Measurements from ENCODE around the gene SLC7A6. TPM values are rescaled to one million over a fixed set of nuclear protein-coding genes. Genes with fewer than 3 reads are reported as not detected.
A peak's percentile ranks its signal among the peaks of the same experiment; 100 is the strongest.

SLC7A6 gene
- total RNA-seq, 1 experiment from 2014 or later = 267 TPM

GRCh38 chr16:68296693-68297092, 32.4 kb downstream of the SLC7A6 start:
- no peak overlapping the region for H3K4me3 ChIP-seq (ENCODE audit: low read depth, low read length)
- Mint-ChIP-seq H3K4me3 (ENCODE audit: unreplicated experiment) (no peak overlapping the region), H3K4me1 (ENCODE audit: low read depth, unreplicated experiment) (peaks cover 63% of the 10 kb centered on the region), H3K27me3 (ENCODE audit: insufficient read depth, unreplicated experiment) (no peaks in the 10 kb centered on the region), H3K9me3 (ENCODE audit: unreplicated experiment) (no peaks in the 10 kb centered on the region), H3K27ac (ENCODE audit: unreplicated experiment) (peak overlapping the region; percentile 89), H3K36me3 (ENCODE audit: insufficient read depth, unreplicated experiment) (peaks cover 96% of the 10 kb centered on the region)
- intact Hi-C loops (cut with micrococcal nuclease; ENCODE audit: unreplicated experiment) = loop anchor here (5.0 kb wide), 1 partner anchor 34 kb away; the partner anchor contains the start of gene SLC7A6
- no peaks in the 10 kb centered on the region for H3K9me3 ChIP-seq
- TF ChIP-seq, protein P1, sequence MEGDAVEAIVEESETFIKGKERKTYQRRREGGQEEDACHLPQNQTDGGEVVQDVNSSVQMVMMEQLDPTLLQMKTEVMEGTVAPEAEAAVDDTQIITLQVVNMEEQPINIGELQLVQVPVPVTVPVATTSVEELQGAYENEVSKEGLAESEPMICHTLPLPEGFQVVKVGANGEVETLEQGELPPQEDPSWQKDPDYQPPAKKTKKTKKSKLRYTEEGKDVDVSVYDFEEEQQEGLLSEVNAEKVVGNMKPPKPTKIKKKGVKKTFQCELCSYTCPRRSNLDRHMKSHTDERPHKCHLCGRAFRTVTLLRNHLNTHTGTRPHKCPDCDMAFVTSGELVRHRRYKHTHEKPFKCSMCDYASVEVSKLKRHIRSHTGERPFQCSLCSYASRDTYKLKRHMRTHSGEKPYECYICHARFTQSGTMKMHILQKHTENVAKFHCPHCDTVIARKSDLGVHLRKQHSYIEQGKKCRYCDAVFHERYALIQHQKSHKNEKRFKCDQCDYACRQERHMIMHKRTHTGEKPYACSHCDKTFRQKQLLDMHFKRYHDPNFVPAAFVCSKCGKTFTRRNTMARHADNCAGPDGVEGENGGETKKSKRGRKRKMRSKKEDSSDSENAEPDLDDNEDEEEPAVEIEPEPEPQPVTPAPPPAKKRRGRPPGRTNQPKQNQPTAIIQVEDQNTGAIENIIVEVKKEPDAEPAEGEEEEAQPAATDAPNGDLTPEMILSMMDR (IDR thresholded peaks at IDR 0.05; ENCODE audit: insufficient read depth in 1 of 2, low read depth in 1 of 2, low read length in 1 of 2, severe bottlenecking in 1 of 2, unreplicated experiment in 1 of 2) = no peak
- no TSS peak for BruUV-seq (replicated peaks)
- H3K27me3 ChIP-seq (replicated peaks; ENCODE audit: control insufficient read depth, insufficient read depth, low read length) = no peaks in the 10 kb centered on the region
- H3K36me3 ChIP-seq (ENCODE audit: control insufficient read depth, insufficient read depth, low read length) = peaks cover 10% of the 10 kb centered on the region
- DNase-seq = no peak
- peaks cover 29% of the 10 kb centered on the region for H3K4me1 ChIP-seq
- POLR2A ChIA-PET = interaction anchor here (0.6 kb wide), 1 partner anchor 31 kb away, joined by 7 read pairs; no protein-coding TSS in a partner anchor
- CTCF ChIA-PET = interaction anchor here (1.4 kb wide), 1 partner anchor 35 kb away, joined by 3 read pairs; no protein-coding TSS in a partner anchor

GRCh38 chr16:68297908-68298307, 33.6 kb downstream of the SLC7A6 start:
- Mint-ChIP-seq H3K27ac (ENCODE audit: unreplicated experiment) (peak overlapping the region; percentile 89), H3K9me3 (ENCODE audit: unreplicated experiment) (no peaks in the 10 kb centered on the region), H3K36me3 (ENCODE audit: insufficient read depth, unreplicated experiment) (peaks cover 99% of the 10 kb centered on the region), H3K27me3 (ENCODE audit: insufficient read depth, unreplicated experiment) (no peaks in the 10 kb centered on the region), H3K4me1 (ENCODE audit: low read depth, unreplicated experiment) (peaks cover 63% of the 10 kb centered on the region), H3K4me3 (ENCODE audit: unreplicated experiment) (no peak overlapping the region)
- ChIA-PET CTCF (interaction anchor here (1.7 kb wide), 1 partner anchor 36 kb away, joined by 5 read pairs; no protein-coding TSS in a partner anchor), POLR2A (interaction anchor here (4.0 kb wide), 1 partner anchor 13 kb away, joined by 20 read pairs; the partner anchor contains the start of genes PRMT7 and SLC7A6OS)
- no peaks in the 10 kb centered on the region for H3K27me3 ChIP-seq (replicated peaks; ENCODE audit: control insufficient read depth, insufficient read depth, low read length)
- peaks cover 29% of the 10 kb centered on the region for H3K4me1 ChIP-seq
- DNase-seq = no peak
- H3K4me3 ChIP-seq (ENCODE audit: low read depth, low read length) = no peak overlapping the region
- TF ChIP-seq, protein P1 (IDR thresholded peaks at IDR 0.05; ENCODE audit: insufficient read depth in 1 of 2, low read depth in 1 of 2, low read length in 1 of 2, severe bottlenecking in 1 of 2, unreplicated experiment in 1 of 2) = no peak
- intact Hi-C loops (cut with micrococcal nuclease; ENCODE audit: unreplicated experiment) = loop anchor here (5.0 kb wide), 1 partner anchor 36 kb away; the partner anchor contains the start of gene SLC7A6
- H3K9me3 ChIP-seq = no peaks in the 10 kb centered on the region
- H3K36me3 ChIP-seq (ENCODE audit: control insufficient read depth, insufficient read depth, low read length) = peaks cover 13% of the 10 kb centered on the region
- BruUV-seq (replicated peaks) = TSS peak; percentile 27

DNA sequence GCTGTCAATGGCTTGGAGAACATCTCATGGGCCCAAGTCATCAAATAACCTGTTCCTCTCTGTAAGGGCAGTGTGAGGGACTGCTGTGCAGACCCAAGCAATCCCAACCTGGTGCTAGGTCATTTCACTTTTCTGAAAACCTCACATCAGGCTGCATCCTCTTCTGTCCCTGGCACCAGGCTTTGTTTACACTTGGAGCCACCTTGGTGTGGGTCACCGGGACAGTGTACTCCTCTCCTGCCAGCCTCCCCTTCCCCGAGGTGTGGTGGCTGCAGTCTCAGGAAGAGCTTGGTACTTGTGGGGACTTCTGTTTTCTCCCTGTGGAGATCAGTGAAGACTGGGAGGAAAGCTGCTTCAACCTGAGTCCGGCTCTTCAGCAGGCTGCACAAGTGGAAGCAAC, 34.0 kb downstream of the SLC7A6 start:
- CTCF ChIA-PET = interaction anchor here (1.6 to 1.7 kb wide), 2 partner anchors 30 to 36 kb away, joined by 5 read pairs; no protein-coding TSS in a partner anchor
- no TSS peak for BruUV-seq (replicated peaks)
- intact Hi-C loops (cut with micrococcal nuclease; ENCODE audit: unreplicated experiment) = loop anchor here (5.0 kb wide), 1 partner anchor 36 kb away; the partner anchor contains the start of gene SLC7A6
- POLR2A ChIA-PET = interaction anchor here (1.3 to 4.0 kb wide), 3 partner anchors 13 to 36 kb away, joined by 5 to 20 read pairs (median 11); partner anchors contain the start of genes PRMT7 and SLC7A6OS
- Mint-ChIP-seq H3K4me1 (ENCODE audit: low read depth, unreplicated experiment) (peaks cover 62% of the 10 kb centered on the region), H3K27me3 (ENCODE audit: insufficient read depth, unreplicated experiment) (no peaks in the 10 kb centered on the region), H3K27ac (ENCODE audit: unreplicated experiment) (peak overlapping the region; percentile 89), H3K4me3 (ENCODE audit: unreplicated experiment) (no peak overlapping the region), H3K36me3 (ENCODE audit: insufficient read depth, unreplicated experiment) (peaks cover 100% of the 10 kb centered on the region), H3K9me3 (ENCODE audit: unreplicated experiment) (no peaks in the 10 kb centered on the region)
- Histone ChIP-seq H3K4me1 (peaks cover 29% of the 10 kb centered on the region), H3K9me3 (no peaks in the 10 kb centered on the region), H3K4me3 (ENCODE audit: low read depth, low read length) (no peak overlapping the region), H3K27me3 (replicated peaks; ENCODE audit: control insufficient read depth, insufficient read depth, low read length) (no peaks in the 10 kb centered on the region), H3K36me3 (ENCODE audit: control insufficient read depth, insufficient read depth, low read length) (peaks cover 15% of the 10 kb centered on the region)
- no peak for DNase-seq
- TF ChIP-seq, protein P1 (IDR thresholded peaks at IDR 0.05; ENCODE audit: insufficient read depth in 1 of 2, low read depth in 1 of 2, low read length in 1 of 2, severe bottlenecking in 1 of 2, unreplicated experiment in 1 of 2) = no peak
